Central memory CD8-positive, alpha-beta T cell (primary cell): ENCODE data around the gene BABAM2.

Experiments
- ATAC-seq: fragments of 150-1000 bp; cut with Tn5 transposase; replicated peaks from 2 replicates; pipeline ENCODE4 v1.10.0; 2022; ENCODE audit warnings: mild to moderate bottlenecking, moderate FRiP score, moderate number of reproducible peaks; ENCODE audit not compliant: poor library complexity, severe bottlenecking; ENCODE audit errors: extremely low read depth
- DNase-seq, 2 donors: peaks; one replicate each; pipeline ENCODE4 v3.0.0; 2021; ENCODE audit warnings: low spot score in 2 of 2
- H3K27ac Mint-ChIP-seq: one replicate; pipeline ENCODE4 v1.8.0; 2022; ENCODE audit warnings: low read depth, mild to moderate bottlenecking, moderate library complexity, mixed read lengths
- H3K27me3 Mint-ChIP-seq: one replicate; pipeline ENCODE4 v1.8.0; 2022; ENCODE audit warnings: mixed read lengths
- H3K36me3 Mint-ChIP-seq: one replicate; pipeline ENCODE4 v1.8.0; 2022; ENCODE audit warnings: mild to moderate bottlenecking, moderate library complexity, mixed read lengths; ENCODE audit not compliant: insufficient read depth
- H3K4me1 Mint-ChIP-seq: one replicate; pipeline ENCODE4 v1.8.0; 2022; ENCODE audit warnings: mixed read lengths
- H3K4me3 Mint-ChIP-seq: one replicate; pipeline ENCODE4 v1.8.0; 2022; ENCODE audit warnings: mild to moderate bottlenecking, moderate library complexity, mixed read lengths
- H3K9me3 Mint-ChIP-seq: one replicate; pipeline ENCODE4 v1.8.0; 2022; ENCODE audit warnings: mixed read lengths

Gene BABAM2

GRCh38 chr2:28355521-28356094 is 465.1 kb downstream of the BABAM2 start:
- H3K27me3 Mint-ChIP-seq = no peaks in the 10 kb centered on the region
- ATAC-seq (no peak), DNase-seq (no peak)
- no peak overlapping the region for H3K4me3 Mint-ChIP-seq
- H3K4me1 Mint-ChIP-seq = peaks cover 31% of the 10 kb centered on the region
- no peaks in the 10 kb centered on the region for H3K9me3 Mint-ChIP-seq
- H3K27ac Mint-ChIP-seq = peak overlapping the region; percentile 75
- peaks cover 17% of the 10 kb centered on the region for H3K36me3 Mint-ChIP-seq

DNA sequence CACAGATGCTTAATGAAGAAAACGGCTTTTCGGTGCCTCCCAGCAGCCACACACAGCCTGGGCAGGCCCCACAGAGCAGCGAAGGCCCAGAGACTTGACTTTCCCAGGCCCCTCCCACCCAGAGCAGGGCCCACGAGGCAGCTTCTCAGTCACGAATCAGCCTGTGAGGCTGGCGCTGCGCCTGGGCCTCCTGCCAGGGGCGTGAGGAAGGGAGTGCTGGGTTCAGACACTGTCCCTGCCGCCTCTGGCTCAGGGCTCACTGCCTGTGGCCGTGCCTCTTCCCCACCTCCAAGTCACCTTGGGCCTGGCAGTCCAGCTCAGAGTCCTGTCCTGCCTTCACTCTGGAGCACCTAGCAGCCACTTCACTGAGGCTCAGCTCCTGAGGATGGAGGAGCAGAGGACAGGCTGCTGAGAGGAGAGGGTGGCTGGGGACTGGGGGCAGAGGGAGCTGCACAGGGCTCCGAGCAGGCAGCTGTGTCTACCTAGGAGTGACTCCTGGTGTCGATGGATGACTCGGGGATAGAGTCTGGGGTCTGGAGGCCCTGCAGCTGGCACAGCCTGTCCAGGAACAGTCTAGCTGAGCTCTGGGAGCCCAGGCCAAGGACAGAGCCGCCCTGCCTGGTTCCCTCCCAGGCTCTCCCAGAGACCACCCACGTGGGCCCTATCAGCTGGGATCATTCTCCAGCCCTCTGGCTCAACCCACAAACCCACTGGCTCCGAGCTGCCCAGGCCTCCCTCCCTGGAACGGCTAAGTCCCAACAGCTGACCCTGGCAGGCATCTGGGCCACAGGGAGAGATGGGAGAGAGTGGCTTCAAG is 465.8 kb downstream of the BABAM2 start:
- Mint-ChIP-seq H3K36me3 (peaks cover 17% of the 10 kb centered on the region), H3K27me3 (no peaks in the 10 kb centered on the region), H3K4me1 (peaks cover 38% of the 10 kb centered on the region), H3K4me3 (no peak overlapping the region), H3K9me3 (no peaks in the 10 kb centered on the region), H3K27ac (peak overlapping the region; percentile 75)
- DNase-seq (peak in 1 of 2 donors; percentile 37), ATAC-seq (peak; percentile 6)

DNA sequence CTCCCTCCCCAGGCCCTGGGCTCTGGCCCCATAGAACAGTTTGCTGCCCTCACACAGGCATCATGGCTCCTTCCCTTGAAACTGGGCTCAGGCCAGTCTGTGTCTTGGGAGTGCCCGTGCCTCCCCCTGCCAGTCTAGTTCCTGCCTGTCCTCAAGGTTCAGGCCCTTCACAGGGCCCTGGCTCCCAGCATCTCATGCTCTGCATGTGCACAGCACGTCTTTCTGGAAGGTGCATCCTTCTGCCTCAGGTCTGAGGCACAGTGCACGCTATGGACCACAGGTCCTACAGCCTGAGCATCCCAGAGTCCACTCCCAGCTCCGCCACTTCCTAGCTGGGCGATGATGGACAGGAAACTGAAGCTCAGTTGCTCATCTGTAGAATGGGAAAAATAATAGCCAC is 466.5 kb downstream of the BABAM2 start:
- H3K36me3 Mint-ChIP-seq = peaks cover 14% of the 10 kb centered on the region
- H3K9me3 Mint-ChIP-seq = no peaks in the 10 kb centered on the region
- H3K27me3 Mint-ChIP-seq = no peaks in the 10 kb centered on the region
- H3K27ac Mint-ChIP-seq = peak overlapping the region; percentile 22
- H3K4me3 Mint-ChIP-seq = no peak overlapping the region
- peaks cover 44% of the 10 kb centered on the region for H3K4me1 Mint-ChIP-seq
- ATAC-seq = no peak
- no peak for DNase-seq

- Mint-ChIP-seq H3K27ac (peak overlapping the region; percentile 97), H3K4me1 (peaks cover 49% of the 10 kb centered on the region), H3K27me3 (no peaks in the 10 kb centered on the region), H3K36me3 (peaks cover 14% of the 10 kb centered on the region), H3K9me3 (no peaks in the 10 kb centered on the region), H3K4me3 (no peak overlapping the region)
- DNase-seq = no peak
- ATAC-seq = no peak
Measured at GRCh38 chr2:28357948-28358667, 467.6 kb downstream of the BABAM2 start.

DNA sequence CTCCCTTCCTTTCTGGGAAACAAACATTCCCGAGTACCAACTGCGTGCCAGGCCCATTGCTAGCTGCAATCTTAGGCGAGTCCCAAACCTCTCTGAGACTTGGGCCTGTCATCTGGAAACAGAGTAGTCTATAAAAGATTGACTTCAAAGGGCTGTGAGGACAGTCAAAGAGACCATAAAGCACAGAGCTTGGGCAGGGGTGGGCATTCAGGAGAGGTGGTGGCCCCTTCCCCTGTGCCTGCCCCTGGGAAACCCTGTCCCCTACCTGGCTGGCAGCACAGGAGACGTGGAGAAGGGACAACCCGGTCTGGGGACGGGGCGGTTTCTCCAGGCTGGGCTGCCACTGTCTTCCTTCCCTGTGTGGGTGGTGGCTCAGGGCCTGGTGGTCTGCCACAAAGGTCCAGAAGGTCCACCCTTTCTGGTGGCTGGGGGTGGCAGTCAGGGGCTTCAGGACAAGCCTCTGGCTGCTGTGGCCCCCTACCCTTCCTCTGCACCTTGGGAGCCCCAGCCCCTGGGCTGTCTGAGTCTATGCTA is 468.2 kb downstream of the BABAM2 start:
- no peaks in the 10 kb centered on the region for H3K27me3 Mint-ChIP-seq
- H3K36me3 Mint-ChIP-seq = peaks cover 14% of the 10 kb centered on the region
- ATAC-seq (no peak), DNase-seq (no peak)
- peak overlapping the region; percentile 97 for H3K27ac Mint-ChIP-seq
- peaks cover 56% of the 10 kb centered on the region for H3K4me1 Mint-ChIP-seq
- H3K4me3 Mint-ChIP-seq = peak overlapping the region; percentile 72
- H3K9me3 Mint-ChIP-seq = no peaks in the 10 kb centered on the region

DNA sequence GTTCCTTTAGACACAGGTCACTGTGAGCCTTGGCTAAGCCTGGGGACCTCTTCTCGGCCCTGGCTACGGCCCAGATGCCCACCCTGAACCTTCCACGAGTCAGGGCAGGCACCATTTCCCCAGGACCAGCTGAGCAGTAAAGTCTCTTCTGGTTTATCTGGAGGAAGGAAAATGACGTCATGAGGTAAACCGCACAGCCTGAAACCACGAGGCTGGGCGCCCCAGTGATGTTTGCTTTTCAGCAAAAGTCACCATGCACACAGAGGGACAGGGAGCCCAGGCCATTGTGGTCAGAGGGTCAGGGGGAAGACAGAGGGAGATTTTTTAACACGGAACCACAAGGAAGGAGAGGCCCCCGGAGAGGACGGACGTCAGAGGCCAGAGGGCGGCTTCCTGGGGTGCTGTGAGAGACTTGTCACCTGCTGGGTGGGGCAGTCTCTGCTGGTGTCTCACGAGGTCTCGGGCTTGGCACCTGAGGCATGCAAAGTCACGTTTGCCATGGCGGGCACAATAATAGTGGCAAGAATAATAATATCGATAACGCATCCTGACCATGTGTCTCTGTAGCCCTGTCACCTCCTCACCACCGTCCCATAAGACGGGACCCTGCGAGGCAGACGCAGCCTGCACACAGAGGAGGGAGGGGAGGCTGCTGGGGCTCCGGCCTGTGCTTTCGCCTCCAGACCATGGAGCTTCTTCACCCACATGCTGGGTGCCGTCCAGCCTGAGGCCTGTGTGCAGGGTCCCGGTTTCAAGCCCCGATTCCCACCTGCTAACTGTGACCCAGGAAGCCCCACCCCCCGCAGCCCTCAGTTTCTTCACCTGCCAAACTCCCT is 468.9 kb downstream of the BABAM2 start:
- H3K27ac Mint-ChIP-seq = peak overlapping the region; percentile 97
- peaks cover 63% of the 10 kb centered on the region for H3K4me1 Mint-ChIP-seq
- DNase-seq = peak; percentile 78 to 89

GRCh38 chr2:28360058-28360717 is 469.7 kb downstream of the BABAM2 start:
- Mint-ChIP-seq H3K4me3 (peak overlapping the region; percentile 72), H3K4me1 (peaks cover 70% of the 10 kb centered on the region), H3K9me3 (no peaks in the 10 kb centered on the region), H3K36me3 (peaks cover 14% of the 10 kb centered on the region), H3K27me3 (no peaks in the 10 kb centered on the region), H3K27ac (peak overlapping the region; percentile 97)
- DNase-seq (no peak), ATAC-seq (no peak)

More for the DNA sequence above, 468.9 kb downstream of the BABAM2 start:
- Mint-ChIP-seq H3K36me3 (peaks cover 14% of the 10 kb centered on the region), H3K4me3 (peak overlapping the region; percentile 72), H3K9me3 (no peaks in the 10 kb centered on the region), H3K27me3 (no peaks in the 10 kb centered on the region)
- ATAC-seq = peak; percentile 90

GRCh38 chr2:28360718-28361293 is 470.3 kb downstream of the BABAM2 start:
- Mint-ChIP-seq H3K9me3 (no peaks in the 10 kb centered on the region), H3K27ac (peak overlapping the region; percentile 97), H3K36me3 (peaks cover 14% of the 10 kb centered on the region), H3K4me1 (peaks cover 74% of the 10 kb centered on the region), H3K4me3 (peak overlapping the region; percentile 40), H3K27me3 (no peaks in the 10 kb centered on the region)
- DNase-seq (no peak), ATAC-seq (no peak)

DNA sequence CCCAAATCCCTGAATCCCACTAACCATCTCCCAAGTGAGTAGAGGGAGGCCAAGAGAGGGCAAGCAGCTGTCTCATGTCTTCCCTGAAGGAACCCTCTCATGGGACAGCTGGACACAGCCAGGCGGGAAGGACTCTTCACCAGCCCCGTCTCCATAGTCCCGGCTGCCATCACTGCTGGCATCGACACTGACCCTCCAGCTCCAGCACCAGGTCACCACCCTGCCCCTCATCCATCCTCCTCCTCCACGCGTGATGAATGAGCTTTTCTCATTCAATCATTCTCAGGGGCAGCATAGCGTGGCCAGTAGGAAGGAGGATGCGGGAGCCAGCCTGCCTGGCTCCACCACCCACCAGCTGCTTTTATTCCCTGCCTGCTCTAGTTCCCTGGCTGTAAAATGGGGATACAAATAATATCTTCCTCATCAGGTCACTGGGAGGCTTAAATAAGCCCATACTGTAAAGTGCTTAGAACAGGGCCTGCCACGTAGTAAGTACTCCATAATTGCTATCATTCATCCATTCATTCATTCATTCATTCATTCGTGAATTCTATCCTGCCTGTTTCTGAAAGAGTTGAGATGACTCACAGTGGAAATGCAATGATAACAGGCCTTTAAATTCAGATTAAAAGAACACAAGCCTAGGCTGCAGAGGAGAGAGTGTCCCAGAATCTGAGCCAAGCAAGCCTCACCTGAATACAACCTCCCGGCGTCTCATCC is 471.6 kb downstream of the BABAM2 start:
- Mint-ChIP-seq H3K27ac (peak overlapping the region; percentile 84), H3K4me1 (peaks cover 84% of the 10 kb centered on the region), H3K27me3 (no peaks in the 10 kb centered on the region), H3K36me3 (peaks cover 14% of the 10 kb centered on the region), H3K4me3 (no peak overlapping the region), H3K9me3 (no peaks in the 10 kb centered on the region)
- DNase-seq = no peak
- no peak for ATAC-seq

DNA sequence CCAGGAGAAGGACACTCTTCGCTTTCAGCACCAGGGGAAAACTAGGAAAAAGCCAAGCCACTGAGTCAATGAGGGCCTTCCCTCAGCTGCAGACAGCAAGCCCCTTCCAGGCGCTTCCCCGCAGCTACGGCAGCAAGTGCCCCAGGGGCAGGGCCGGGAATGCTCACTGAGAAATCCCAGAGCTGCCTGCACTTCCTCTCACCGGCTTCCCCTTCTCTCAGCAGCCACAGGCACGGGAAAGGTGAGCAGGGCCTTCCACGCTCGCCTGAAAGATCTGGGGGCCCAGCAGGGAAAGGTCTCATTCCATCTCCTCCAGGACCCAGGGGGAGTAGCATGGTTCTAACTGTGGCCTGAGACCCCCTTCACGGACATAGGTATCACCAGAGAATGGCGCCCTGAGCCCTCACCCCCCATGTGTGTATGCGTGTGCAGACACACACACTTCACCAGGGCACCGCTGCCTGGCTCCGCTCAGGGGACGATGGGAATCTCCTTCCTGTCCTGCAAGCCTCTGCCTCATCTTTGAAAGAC is 472.5 kb downstream of the BABAM2 start:
- peaks cover 91% of the 10 kb centered on the region for H3K4me1 Mint-ChIP-seq
- H3K4me3 Mint-ChIP-seq = no peak overlapping the region

More for the DNA sequence above, 472.5 kb downstream of the BABAM2 start:
- Mint-ChIP-seq H3K9me3 (no peaks in the 10 kb centered on the region), H3K27ac (peak overlapping the region; percentile 84), H3K36me3 (peaks cover 12% of the 10 kb centered on the region), H3K27me3 (no peaks in the 10 kb centered on the region)
- no peak for ATAC-seq
- no peak for DNase-seq
